Stimulated activated memory B cell treated with anti-CD40 and anti-IgM and Interleukin-4, amounts not matched to agents 10 μg/mL and 1 μg/mL and 100 μg/mL, for 72 hours (primary cell): Measurements from ENCODE around the gene IFNA16.
"Not testable (repeated sequence)": the region's sequence is repeated elsewhere in the genome, so short reads cannot be mapped to it uniquely, and the experiment has no call there.

Experiments used
- ATAC-seq: fragments of 150-1000 bp; cut with Tn5 transposase; 2 replicates; pipeline ENCODE4 v1.10.0; 2021
- H3K27ac Mint-ChIP-seq: one replicate; pipeline ENCODE4 v1.8.0; 2022; ENCODE audit warnings: mild to moderate bottlenecking, mixed read lengths
- H3K27me3 Mint-ChIP-seq: one replicate; pipeline ENCODE4 v1.8.0; 2022; ENCODE audit warnings: mixed read lengths
- H3K36me3 Mint-ChIP-seq: one replicate; pipeline ENCODE4 v1.8.0; 2022; ENCODE audit warnings: mixed read lengths
- H3K4me1 Mint-ChIP-seq: one replicate; pipeline ENCODE4 v1.8.0; 2022; ENCODE audit warnings: mixed read lengths
- H3K4me3 Mint-ChIP-seq: one replicate; pipeline ENCODE4 v1.8.0; 2022; ENCODE audit warnings: mild to moderate bottlenecking, moderate library complexity, mixed read lengths
- H3K9me3 Mint-ChIP-seq: one replicate; pipeline ENCODE4 v1.8.0; 2022; ENCODE audit warnings: mixed read lengths

IFNA16 gene

DNA sequence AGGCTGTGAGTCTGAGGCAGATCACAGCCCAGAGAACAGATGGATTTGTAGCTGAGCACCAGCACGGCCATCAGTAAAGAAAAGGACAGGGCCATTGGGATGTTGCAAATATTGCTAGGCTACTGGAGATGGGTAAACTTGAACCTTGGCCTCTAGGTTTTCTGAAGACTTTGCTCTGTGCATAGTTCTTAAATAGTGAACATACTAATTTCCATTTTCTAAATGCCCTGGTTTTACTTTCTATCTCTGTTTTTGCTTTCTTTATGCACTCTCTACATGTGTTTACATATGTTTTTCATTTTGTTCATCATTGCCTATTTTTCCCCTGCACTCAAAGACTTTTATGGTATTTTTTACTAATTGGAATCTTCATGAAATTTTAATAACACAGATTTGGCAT, at the start of gene IFNA16:
TSS of gene IFNA16 (minus strand) at position 101 of the 400 bp plus-strand sequence. CDS start at position 95, 6 bp downstream.
- not testable (repeated sequence) for H3K27ac Mint-ChIP-seq, H3K4me3 Mint-ChIP-seq, H3K36me3 Mint-ChIP-seq, H3K9me3 Mint-ChIP-seq, ATAC-seq
- Mint-ChIP-seq H3K27me3 (peaks cover 23% of the 10 kb centered on the region), H3K4me1 (peaks cover 15% of the 10 kb centered on the region)

- H3K9me3 Mint-ChIP-seq = no peaks in the 10 kb centered on the region
- H3K36me3 Mint-ChIP-seq = no peaks in the 10 kb centered on the region
- no peak for ATAC-seq
- peaks cover 23% of the 10 kb centered on the region for H3K27me3 Mint-ChIP-seq
- H3K4me1 Mint-ChIP-seq = peaks cover 13% of the 10 kb centered on the region
- H3K27ac Mint-ChIP-seq = no peak overlapping the region
- H3K4me3 Mint-ChIP-seq = no peak overlapping the region
Observed at GRCh38 chr9:21265421-21266189, 48.5 kb upstream of the IFNA16 start.

DNA sequence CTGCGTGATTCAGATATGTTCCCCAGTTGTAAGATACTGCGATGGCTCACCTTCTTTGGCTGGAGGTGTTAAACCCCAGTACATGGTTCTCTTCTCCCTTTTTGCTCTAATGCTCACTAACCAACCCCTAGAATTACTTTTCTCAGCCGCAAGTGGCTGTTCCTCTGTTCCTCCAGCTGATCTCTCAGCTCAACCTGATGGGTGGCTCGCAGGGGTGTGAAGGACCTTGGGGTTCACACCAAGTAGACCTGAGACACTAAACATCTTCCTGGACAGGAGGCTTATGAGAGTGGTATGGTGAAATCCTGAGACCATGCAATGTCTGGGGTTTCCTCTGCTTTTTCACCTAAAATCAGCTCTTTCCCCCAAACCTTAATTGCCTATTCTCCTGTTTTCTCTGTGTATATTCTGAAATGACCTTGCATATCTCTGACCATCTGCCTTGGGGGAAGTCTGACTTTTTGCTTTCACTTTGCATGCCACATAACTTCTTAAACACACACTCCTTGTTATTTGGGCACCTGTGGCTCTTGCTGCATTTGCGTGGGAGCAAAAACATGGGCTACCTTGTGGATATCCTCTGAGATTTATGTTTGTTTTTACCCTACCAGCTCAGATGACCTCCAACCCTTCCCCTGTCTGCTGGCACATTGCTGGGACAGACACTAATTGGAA, 38.6 kb upstream of the IFNA16 start:
- ATAC-seq = no peak
- H3K36me3 Mint-ChIP-seq = no peaks in the 10 kb centered on the region

GRCh38 chr9:21252721-21253547, 35.8 kb upstream of the IFNA16 start:
- peaks cover 6% of the 10 kb centered on the region for H3K4me1 Mint-ChIP-seq
- H3K9me3 Mint-ChIP-seq = no peaks in the 10 kb centered on the region
- no peak overlapping the region for H3K4me3 Mint-ChIP-seq
- no peak overlapping the region for H3K27ac Mint-ChIP-seq
- H3K27me3 Mint-ChIP-seq = peaks cover 63% of the 10 kb centered on the region
- H3K36me3 Mint-ChIP-seq = no peaks in the 10 kb centered on the region
- ATAC-seq = peak; percentile 76

More for the DNA sequence above, 38.6 kb upstream of the IFNA16 start:
- Mint-ChIP-seq H3K9me3 (no peaks in the 10 kb centered on the region), H3K27me3 (peaks cover 41% of the 10 kb centered on the region), H3K4me1 (peaks cover 6% of the 10 kb centered on the region), H3K4me3 (no peak overlapping the region), H3K27ac (no peak overlapping the region)

DNA sequence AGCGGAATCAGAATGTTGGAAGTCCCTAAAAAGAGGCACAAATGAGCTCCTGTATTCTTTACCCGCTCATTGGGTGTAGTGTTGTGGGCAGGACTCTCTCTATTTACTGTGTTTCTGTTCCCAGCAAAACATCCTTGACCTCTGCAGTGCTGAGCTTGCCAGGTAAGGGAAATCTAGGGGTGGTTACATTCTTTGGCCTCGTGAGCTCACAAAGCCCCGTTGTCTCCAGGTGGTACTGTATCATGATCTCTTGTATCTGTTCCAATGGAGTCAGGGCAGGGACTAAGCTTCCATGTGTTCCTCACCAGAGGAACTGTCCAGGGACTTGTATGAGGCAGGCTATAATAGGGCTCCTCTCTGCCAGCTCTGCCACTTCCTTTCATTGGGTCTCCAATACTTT, 34.5 kb upstream of the IFNA16 start:
- H3K36me3 Mint-ChIP-seq = no peaks in the 10 kb centered on the region
- H3K27me3 Mint-ChIP-seq = peaks cover 60% of the 10 kb centered on the region
- H3K9me3 Mint-ChIP-seq = no peaks in the 10 kb centered on the region

GRCh38 chr9:21251190-21251589, 34.1 kb upstream of the IFNA16 start:
- Mint-ChIP-seq H3K4me3 (no peak overlapping the region), H3K27me3 (peaks cover 59% of the 10 kb centered on the region), H3K36me3 (no peaks in the 10 kb centered on the region), H3K27ac (no peak overlapping the region), H3K4me1 (peaks cover 6% of the 10 kb centered on the region), H3K9me3 (no peaks in the 10 kb centered on the region)
- ATAC-seq = no peak

More for the DNA sequence above, 34.5 kb upstream of the IFNA16 start:
- no peak overlapping the region for H3K27ac Mint-ChIP-seq
- ATAC-seq = no peak
- no peak overlapping the region for H3K4me3 Mint-ChIP-seq
- peaks cover 6% of the 10 kb centered on the region for H3K4me1 Mint-ChIP-seq

DNA sequence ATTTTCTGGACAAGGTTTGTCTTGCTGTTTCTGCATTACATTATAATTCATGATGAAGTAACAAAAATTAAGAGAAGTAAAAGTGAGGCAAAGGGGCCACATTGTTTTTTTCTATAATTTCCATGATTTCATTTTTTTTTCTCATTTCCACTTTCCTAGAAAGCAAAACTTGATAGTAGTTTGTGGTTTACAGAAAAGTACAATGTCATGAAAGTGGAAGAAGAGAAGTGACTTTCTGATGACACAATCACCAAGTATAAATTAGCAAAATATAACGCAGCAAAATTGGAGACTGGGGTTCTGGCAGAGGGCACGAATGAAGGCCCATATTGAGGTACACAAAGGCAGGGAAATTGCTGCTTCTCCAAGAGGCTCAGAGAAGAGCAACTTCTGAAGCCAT, 27.7 kb upstream of the IFNA16 start:
- no peaks in the 10 kb centered on the region for H3K4me1 Mint-ChIP-seq
- H3K36me3 Mint-ChIP-seq = no peaks in the 10 kb centered on the region
- H3K27me3 Mint-ChIP-seq = peaks cover 30% of the 10 kb centered on the region
- H3K27ac Mint-ChIP-seq = no peak overlapping the region
- H3K9me3 Mint-ChIP-seq = no peaks in the 10 kb centered on the region
- H3K4me3 Mint-ChIP-seq = no peak overlapping the region
- no peak for ATAC-seq

GRCh38 chr9:21239911-21240310, 22.8 kb upstream of the IFNA16 start, which contains the start of gene IFNA14:
Gene IFNA14, minus strand, starts transcription at chr9:21240005. Its CDS starts 70 bp downstream, at chr9:21239935.
- ATAC-seq = no peak
- no peak within 1 kb of the TSS for H3K4me3 Mint-ChIP-seq
- no peaks in the 10 kb centered on the region for H3K9me3 Mint-ChIP-seq
- H3K36me3 Mint-ChIP-seq = no peaks in the 10 kb centered on the region
- no peak within 1 kb of the TSS for H3K27ac Mint-ChIP-seq
- peaks cover 7% of the 10 kb centered on the region for H3K4me1 Mint-ChIP-seq
- no peaks in the 10 kb centered on the region for H3K27me3 Mint-ChIP-seq

DNA sequence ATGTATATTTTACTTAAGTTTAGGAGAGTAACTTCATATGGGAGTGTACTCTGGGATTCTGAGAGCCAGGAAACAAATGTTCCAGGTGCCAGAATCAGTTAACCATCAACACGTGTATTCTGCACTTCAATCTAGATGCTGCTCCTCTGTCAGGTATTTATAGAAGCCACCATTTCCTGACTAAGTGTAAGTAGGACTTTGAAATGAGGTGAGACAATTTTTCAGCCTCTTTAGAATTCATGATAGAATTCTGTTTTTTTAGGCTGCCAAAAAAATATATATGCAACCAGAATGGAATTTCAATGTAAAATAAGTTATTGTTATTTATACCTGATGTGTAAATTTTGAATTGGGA, 19.2 kb upstream of the IFNA16 start:
- H3K4me1 Mint-ChIP-seq, H3K27ac Mint-ChIP-seq, H3K36me3 Mint-ChIP-seq, H3K9me3 Mint-ChIP-seq, H3K4me3 Mint-ChIP-seq, H3K27me3 Mint-ChIP-seq, ATAC-seq: not testable (repeated sequence)

- not testable (repeated sequence) for H3K36me3 Mint-ChIP-seq, H3K27ac Mint-ChIP-seq, H3K4me1 Mint-ChIP-seq, H3K4me3 Mint-ChIP-seq, H3K9me3 Mint-ChIP-seq, H3K27me3 Mint-ChIP-seq
- ATAC-seq = peak; percentile 77
Observed at GRCh38 chr9:21235468-21236359, 18.6 kb upstream of the IFNA16 start.

- H3K4me1 Mint-ChIP-seq = peaks cover 7% of the 10 kb centered on the region
Observed at GRCh38 chr9:21234153-21234687, 17.1 kb upstream of the IFNA16 start.

GRCh38 chr9:21233258-21233657, 16.1 kb upstream of the IFNA16 start:
- Mint-ChIP-seq H3K27ac (no peak overlapping the region), H3K4me1 (peaks cover 7% of the 10 kb centered on the region), H3K36me3 (no peaks in the 10 kb centered on the region), H3K9me3 (no peaks in the 10 kb centered on the region), H3K4me3 (no peak overlapping the region), H3K27me3 (no peaks in the 10 kb centered on the region)
- ATAC-seq = peak; percentile 6

More at GRCh38 chr9:21234153-21234687, 17.1 kb upstream of the IFNA16 start:
- Mint-ChIP-seq H3K9me3 (no peaks in the 10 kb centered on the region), H3K27ac (no peak overlapping the region), H3K27me3 (no peaks in the 10 kb centered on the region), H3K4me3 (no peak overlapping the region), H3K36me3 (no peaks in the 10 kb centered on the region)
- ATAC-seq = no peak

- no peak for ATAC-seq
- Mint-ChIP-seq H3K36me3 (no peaks in the 10 kb centered on the region), H3K27me3 (peaks cover 16% of the 10 kb centered on the region), H3K4me3 (no peak within 1 kb of the TSS), H3K9me3 (no peaks in the 10 kb centered on the region), H3K4me1 (no peaks in the 10 kb centered on the region), H3K27ac (no peak within 1 kb of the TSS)
Observed at GRCh38 chr9:21228122-21228521, 11.0 kb upstream of the IFNA16 start, which contains the start of gene IFNA17. Gene IFNA17, minus strand, starts transcription at chr9:21228222. Its CDS starts 49 bp downstream, at chr9:21228173.
